HG02798 (cell line): ENCODE results near the gene UBE4B.

ENCODE experiments used
- ATAC-seq: cut with Tn5 transposase; IDR thresholded peaks from one replicate; pipeline ENCODE4 v1.9.1; 2021; ENCODE audit warnings: mild to moderate bottlenecking; ENCODE audit not compliant: unreplicated experiment, poor library complexity

The UBE4B gene

DNA sequence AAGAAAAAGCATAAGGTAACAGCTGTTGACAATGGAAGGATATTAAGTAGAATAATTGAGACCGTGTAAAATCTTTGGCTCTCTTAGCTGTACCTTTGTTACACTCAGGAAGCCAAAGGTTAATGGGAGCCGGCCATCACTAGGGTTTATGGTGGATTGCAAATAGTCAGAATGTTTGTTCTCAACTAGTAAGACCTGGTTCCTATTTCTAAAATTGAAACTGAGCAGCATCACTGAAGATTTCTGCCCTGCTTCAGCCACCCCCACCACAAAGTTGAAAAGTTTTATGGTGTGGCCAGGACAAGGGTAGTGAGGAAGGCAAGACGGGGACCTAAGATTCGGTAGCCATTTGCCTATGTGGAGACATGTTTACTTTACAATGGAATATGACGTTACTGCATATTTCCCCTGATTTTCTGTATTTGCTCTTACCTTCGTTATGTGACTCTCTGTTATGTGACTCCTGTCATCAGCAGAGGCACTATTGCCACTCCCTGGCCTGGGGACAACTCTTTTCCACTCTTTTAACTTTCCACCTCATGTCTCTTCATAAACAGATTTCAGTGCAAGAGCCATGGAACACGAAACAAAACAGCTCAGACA, 136.3 kb downstream of the UBE4B start:
- ATAC-seq = no peak

DNA sequence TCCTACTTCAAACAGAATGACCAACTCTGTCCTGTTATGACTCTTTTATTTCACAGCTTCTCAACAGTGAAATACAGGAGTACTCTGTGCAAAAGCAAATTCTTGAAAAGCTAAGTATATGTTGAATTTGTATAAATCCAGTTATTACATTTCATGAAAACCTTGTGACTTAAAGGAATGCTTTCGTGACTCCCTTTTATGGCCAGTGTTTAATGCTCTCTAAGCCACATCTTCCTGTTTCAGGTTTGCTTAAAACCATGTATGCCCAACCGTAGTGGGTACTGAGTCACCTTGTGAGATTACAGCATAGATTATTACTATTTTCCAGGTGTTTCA, 137.4 kb downstream of the UBE4B start:
- no peak for ATAC-seq

DNA sequence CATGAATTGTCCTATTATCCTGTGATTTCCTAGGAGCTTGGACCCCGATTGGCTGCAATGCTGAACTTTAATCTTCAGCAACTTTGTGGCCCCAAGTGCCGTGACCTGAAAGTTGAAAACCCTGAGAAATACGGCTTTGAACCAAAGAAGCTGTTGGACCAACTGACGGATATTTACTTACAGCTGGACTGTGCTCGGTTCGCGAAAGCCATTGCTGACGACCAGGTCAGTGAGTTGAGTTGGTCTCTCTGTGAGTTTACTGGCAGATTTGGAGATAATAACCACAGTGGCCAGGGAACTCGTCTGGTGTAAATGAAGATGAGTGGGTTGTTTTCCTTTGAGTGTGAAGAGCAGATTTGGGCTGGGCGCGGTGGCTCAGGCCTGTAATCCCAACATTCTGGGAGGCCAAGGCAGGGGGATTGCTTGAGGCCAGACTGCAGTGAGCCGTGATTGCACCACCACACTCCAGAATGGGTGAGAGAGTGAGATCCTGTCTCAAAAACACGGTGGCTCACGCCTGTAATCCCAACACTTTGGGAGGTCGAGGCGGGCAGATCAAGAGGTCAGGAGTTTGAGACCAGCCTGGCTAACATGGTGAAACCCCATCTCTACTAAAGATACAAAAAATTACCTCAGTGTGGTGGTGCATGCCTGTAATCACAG, 138.5 kb downstream of the UBE4B start:
- no peak for ATAC-seq

DNA sequence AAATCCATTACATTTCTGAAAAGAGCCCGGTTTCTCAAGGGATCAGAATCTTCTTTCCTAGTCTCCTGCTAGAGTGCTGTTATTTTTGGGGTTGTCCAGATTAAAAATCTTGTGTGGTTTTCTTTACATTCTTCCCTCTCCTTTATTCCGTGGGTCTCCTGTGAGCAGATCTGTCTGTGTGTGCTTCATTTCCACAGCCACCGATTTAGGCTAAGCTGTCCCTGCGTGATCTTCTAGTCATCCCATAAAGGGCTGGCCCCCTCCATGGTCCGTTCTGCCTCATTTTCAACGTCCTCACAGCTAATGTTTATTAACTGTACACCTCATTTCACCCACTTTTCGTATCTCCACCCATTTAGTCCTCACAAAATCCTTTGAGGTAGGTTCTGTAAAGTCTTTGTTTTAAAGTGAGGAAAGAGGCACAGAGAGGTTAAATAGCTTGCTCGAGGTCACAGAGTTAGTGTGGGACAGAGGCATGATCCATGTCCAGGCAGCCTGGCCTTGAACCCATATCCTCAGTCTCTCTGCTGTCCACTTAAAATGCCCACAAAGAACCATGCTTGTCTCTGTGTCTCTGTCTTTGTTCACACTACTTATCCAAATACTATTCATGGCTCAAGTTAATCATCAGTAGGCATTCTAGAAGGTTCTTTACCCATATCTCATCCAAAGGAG, 139.4 kb downstream of the UBE4B start:
- no peak for ATAC-seq

DNA sequence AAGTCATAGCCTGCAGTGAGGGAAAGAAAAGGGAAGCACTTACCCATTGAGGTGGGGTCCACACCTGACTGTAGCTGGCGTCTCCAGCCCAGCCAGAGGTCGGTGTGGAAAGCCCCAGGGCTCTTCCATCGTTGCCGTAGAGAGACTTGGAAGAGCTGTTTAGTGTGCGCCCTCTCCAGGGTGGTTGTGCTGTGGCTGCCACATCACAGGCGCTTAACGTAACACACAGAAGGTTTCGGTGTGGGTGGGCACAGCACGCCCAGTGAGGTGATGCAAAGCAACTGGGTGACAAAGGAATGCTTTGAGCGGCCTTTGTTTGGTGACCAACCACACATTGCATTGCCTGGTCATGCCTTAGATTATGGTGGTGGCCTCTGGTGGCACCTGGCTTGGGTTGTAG, 140.8 kb downstream of the UBE4B start:
- no peak for ATAC-seq

DNA sequence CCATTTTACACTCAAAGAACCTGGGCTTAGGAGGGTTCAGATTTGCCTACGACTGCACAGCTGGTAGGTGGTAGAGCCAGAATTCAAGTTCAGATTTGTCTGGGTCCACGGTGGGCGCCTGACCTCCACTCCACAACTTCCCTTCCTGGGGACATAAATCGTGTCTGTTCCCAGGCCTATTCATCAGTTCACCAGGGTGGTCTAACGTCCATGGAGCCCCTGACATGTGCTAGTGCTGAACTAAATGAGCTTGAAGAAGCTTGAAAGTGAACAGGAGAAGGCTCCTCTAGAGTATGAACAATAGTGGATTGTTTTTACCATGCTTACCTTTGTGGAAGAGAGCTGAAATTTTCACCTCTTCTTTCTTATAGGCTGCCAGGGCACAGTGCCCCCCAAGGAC, 145.1 kb downstream of the UBE4B start:
- no peak for ATAC-seq

DNA sequence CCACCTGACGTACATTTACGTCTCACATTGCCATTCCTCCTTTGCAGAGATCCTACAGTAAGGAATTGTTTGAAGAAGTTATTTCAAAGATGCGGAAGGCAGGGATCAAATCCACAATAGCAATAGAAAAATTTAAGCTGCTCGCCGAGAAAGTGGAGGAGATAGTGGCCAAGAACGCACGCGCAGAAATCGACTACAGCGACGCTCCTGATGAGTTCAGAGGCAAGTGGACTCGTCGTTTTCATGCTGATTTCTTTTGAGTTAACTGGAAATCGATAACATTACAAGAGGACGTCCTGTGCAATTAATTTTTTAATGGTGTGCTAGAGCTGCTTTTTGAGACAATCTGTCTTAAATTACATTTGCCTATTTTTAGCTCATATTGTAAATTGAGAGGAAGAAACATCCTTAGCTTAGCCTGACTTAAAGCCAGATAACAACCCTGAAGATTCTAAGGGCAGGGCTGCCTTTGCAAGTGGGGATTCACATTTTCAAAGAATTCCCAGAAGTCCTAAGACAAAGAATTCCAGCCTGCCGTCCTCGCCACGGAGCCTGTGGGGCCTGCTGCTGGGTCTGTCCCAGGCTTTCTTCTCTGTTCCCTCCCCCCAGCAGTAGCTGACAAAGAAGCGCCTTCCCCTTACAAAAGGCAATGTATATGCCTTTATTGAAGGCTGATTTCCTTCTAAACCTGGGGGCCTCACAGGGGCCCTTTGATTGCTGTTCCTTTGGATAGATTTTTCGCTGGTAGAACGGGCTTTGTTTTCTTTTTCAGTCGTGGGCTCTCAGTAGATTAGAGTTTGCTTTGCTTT, 146.0 kb downstream of the UBE4B start:
- ATAC-seq = no peak

DNA sequence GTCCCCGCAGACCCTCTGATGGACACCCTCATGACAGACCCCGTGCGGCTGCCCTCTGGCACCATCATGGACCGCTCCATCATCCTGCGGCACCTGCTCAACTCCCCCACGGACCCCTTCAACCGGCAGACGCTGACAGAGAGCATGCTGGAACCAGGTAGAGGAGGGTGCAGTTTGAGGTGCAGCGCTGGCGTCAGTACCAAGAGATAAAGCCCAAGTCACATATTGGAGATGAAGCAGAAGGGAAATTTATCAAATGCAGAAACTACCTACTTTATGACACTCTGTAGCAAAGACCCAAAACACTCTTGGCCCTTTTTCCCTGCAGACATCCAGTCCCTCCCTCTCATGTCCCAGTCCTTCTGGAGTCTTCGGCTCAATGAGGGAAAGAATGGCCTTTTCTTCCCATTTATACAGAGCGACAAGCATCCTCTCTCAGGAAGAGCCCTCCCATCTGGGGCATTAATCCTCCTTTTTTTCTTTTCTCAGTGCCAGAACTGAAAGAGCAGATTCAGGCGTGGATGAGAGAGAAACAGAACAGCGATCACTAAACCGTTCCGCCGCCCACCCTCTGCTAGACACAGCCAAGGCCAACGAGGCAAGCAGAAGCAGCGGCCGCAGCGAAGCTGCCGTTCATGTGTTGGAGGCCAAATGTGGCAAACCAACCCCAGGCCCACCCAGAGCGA, 146.8 kb downstream of the UBE4B start:
- ATAC-seq = no peak

DNA sequence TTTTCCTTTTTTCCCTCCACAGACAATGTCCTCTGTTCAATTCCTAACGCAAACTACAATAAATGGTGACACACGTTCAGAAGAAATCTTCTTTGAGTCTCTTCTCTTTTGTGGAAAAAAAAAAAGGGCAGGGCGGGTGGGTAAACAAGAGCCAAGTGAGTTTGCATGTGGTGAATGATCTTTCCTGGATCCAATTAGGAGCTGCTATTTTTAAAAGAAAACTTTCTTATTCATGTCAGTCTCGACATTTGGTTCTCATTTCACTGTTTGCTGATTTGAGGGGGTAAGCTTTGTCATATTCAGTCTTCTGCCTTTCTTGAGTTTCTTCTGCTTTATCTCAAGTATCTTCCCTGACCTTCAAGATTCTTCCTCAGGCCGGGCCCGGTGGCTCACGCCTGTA, 148.4 kb downstream of the UBE4B start:
- ATAC-seq = no peak

DNA sequence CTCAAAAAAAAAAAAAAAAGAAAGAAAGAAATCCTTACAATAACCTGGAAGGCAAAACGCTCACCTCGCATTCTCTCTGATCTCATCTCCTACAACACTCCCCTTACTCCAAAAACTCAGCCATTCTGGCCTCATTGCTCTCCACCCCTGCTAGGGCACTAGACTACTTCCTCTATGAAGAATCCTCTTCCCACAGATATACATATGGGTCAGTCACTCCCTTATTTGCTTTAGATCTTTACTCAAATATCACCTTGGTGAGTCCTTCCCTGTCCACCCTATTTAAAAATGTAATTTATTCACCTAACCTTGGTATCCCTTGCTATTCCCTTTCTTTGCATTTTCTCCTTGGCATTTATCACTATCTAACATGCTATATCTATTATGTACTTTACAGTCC, 153.0 kb downstream of the UBE4B start:
- ATAC-seq = no peak

DNA sequence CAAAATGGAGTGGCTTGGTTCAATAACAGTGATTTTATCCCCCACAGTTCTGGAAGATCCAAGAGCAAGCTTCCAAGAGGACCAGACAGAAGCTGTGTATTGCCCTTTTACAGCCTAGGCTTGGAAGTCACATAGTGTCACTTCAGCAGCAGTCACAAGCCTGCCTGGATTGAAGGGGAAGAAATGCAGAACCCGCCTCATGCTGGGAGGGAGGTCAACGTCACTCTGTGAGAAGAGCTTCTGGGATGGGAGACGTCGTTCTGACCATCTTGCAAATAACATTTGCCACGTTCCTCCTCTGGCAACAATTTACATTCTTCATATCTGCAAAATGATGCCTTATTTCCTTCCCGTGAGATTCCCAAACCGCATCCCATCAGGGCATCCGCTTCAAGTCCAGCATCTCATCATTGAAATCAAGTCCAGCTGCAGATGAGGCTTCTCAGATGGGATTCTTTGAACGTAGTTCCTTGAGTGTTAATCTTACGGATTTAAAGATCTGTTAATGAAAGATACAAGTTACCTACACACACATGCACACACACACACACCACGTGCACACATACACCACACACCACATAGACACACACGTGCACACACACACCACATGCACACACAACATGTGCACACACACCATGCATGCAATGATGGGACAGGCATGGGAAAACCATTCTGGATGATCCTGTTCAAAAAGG, 153.7 kb downstream of the UBE4B start:
- no peak for ATAC-seq

DNA sequence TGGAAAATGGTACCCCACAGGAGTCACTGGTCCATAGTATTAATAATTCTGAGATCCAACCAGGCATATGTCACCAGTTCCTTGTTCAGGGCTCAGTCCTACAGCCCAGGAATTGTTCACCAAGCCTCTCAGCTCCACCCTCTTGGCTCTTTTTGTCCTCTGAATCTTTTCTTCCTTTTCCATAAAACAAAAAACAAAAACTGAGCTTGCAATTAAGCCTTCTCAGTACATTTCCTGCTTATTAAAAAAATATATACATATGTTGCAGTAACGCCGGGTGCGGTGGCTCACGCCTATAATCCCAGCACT, 154.2 kb downstream of the UBE4B start:
- ATAC-seq = no peak

DNA sequence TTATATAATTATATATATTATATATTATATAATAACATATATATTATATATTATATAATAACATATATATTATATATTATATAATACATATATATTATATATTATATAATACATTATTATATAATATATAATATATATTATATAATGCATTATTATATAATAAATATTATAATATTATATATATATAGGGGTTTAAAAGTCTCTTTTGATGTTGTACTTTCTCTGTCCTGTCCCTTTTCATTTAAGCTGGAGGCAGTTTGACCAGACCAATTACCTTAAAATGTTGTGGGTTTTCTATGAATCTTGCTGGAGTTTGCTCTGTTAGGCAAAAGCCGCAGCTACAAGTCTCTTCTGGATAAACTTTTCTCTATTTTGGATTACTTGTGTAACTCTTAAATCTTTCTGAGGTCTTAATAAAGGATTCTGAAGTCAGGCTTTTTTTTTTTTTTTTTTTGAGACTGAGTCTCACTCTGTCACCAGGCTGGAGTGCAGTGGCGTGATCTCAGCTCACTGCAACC, 155.4 kb downstream of the UBE4B start:
- no peak for ATAC-seq

DNA sequence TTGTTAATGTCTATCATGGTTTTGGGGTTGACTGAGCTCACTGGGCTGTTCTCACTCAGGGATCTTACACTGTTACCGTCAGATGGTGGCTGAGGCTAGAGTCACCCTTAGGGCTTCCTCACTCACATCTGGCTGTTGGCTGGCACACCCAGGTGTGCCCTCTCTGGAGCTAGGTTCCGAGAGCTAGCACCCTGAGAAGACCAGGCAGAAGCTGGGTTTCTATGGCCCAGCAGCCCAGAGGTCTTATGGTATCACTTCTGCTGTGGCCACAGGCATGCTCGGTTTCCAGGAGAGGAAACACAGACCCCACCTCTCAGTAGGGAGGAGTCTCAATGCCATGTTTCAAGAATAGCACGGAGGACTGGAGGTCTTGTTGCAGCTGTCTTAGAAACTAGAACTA, 156.9 kb downstream of the UBE4B start:
- no peak for ATAC-seq

DNA sequence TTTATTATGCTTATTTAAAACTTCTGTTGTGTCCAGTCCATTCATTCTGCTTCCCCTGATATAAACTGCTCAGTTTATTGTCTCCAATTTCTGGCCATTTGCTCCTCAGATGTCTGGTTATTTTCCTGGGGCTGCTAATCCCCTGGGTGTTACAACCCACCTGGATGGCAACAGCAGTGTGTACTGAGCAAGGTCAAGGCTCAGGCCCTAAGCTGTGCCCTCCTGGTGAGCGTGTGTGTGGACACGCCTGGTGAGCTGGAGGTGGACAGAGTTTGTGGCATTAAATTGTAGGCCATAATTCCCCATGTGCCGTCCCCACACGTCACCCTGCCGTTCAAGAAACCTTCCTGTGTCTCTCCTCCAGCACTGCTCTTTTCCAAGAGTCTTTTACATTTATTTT, 159.5 kb downstream of the UBE4B start:
- no peak for ATAC-seq

DNA sequence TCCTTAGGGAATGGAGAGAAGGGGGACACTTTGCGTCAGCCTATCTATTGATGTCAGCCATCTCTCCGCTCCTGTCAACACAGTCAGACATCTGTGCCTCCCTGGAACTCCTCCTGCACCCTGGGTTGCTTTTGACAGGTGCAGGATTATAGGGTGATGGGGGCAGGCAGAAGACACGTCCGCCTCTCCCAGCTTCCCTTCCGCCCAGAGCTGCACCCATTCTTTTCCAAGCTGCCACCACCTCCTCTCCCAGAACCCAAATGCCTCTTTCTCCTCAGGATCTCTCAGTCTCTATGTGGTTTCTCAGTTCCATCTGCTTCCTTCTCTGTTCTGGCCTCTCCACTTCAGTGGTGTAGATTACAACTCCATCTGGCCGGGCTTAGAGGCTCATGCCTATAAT, 160.5 kb downstream of the UBE4B start:
- no peak for ATAC-seq

DNA sequence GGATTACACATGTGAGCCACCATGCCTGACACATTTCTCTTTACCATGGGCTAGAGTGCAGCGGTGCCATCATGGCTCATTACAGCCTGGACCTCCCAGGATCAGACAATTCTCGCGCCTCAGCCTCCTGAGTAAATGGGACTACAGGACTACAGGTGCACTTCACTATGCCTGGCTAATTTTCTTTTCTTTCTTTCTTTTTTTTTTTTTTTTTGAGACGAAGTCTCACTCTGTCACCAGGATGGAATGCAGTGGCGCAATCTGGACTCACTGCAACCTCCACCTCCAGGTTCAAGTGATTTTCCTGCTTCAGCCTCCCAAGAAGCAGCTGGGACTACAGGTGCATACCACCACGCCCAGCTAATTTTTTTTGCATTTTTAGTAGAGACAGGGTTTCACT, 162.8 kb downstream of the UBE4B start:
- ATAC-seq = no peak

DNA sequence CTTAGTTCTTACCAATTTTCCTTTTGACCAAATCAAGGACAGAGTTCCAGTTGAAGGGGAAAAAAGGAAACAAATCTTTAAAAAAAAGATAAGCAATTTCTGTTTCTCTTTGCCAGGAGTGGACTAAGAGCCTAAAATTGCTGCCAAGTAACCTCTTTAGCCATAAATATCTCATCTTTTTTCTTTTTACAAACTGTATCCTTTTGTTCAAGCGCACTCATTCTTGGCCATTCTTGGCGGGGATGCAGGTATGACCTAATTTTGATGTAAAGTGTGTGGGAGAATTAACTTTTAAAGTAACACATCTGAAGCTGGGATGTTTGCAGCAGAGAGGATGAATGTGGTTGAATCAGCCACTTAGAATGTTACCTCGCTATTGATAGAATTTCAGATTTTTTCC, 164.2 kb downstream of the UBE4B start:
- no peak for ATAC-seq

DNA sequence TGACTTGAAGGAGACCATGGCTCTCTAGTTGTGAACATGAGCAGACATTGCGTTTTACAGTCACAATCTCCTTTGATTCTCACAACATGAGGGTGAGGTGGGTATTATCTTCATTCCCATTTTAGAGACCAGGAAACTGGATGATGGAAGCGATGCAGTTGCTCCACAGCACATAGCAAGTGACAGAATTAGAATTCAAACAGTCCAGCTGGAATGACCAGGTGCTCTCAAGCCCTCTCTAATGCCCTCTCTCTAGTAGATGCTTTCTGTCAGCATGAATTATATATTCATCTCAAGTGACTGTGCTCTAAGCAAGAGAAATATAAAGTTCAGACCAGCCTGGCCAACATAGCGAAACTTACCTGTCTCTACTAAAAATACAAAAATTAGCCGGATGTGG, 167.9 kb downstream of the UBE4B start:
- ATAC-seq = no peak

DNA sequence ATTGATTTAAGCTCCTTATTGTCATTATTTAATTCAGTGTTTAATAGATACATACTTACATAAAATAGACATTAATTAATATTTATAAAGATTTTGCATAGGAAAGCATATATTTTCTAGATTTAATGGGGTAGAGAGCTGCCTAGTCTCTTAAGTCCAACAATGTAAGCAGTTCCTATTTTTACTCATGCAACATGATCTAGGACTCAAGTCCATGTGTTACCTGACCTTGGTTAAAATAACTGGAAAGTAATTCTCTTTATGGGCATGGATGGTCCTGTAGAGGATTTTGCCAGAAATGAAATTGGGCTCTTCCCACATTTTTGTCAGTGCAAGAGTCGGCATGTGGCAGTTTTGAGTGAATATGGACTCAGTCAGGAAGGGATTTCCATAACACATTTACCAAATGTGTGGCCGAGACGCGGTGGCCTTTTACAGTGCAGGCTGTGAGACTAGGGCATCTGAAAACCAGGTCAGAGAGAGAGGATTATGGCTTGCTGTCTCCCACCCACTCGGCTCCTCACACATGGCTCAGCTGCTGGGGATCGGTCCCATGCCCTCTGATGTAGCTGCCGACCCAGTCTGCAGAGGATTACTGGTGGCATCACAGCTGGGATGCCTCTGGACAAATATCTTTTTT, 171.4 kb downstream of the UBE4B start:
- ATAC-seq = no peak
